Measurements from ENCODE around the gene KCTD17.

GRCh38 chr22:37065180-37065579, 13.6 kb downstream of the KCTD17 start:
- TF ChIP-seq, protein P1, sequence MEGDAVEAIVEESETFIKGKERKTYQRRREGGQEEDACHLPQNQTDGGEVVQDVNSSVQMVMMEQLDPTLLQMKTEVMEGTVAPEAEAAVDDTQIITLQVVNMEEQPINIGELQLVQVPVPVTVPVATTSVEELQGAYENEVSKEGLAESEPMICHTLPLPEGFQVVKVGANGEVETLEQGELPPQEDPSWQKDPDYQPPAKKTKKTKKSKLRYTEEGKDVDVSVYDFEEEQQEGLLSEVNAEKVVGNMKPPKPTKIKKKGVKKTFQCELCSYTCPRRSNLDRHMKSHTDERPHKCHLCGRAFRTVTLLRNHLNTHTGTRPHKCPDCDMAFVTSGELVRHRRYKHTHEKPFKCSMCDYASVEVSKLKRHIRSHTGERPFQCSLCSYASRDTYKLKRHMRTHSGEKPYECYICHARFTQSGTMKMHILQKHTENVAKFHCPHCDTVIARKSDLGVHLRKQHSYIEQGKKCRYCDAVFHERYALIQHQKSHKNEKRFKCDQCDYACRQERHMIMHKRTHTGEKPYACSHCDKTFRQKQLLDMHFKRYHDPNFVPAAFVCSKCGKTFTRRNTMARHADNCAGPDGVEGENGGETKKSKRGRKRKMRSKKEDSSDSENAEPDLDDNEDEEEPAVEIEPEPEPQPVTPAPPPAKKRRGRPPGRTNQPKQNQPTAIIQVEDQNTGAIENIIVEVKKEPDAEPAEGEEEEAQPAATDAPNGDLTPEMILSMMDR (IDR thresholded peaks at IDR 0.05; ENCODE audit: insufficient read depth, low read depth, low read length) = no peak
- no peak for TF ChIP-seq EZH2 (IDR thresholded peaks at IDR 0.05; ENCODE audit: insufficient read depth, low read length)

Data from astrocyte (in vitro differentiated cells and primary cell).